AG04449 (cell line): ENCODE data around the gene DENND5B.

Experiments
- CTCF ChIA-PET: fragments of 350-600 bp; formaldehyde crosslinking; extraction: SDS; loops from one replicate; lab custom pipeline; 2021; ENCODE audit warnings: antibody characterized with exemption; lab: Yijun Ruan, JAX
- POLR2A ChIA-PET: fragments of 400-600, 350-600 bp; formaldehyde crosslinking; extraction: SDS; loops from one replicate; lab custom pipeline; 2020; ENCODE audit warnings: antibody characterized with exemption, inconsistent platforms; lab: Yijun Ruan, JAX
- DNase-seq: peaks from one replicate; pipeline ENCODE4 v3.0.0-alpha.2; 2010; ENCODE audit warnings: low read depth, low spot score
- H3K4me3 ChIP-seq: 2 replicates; pipeline ENCODE4 v1.5.1; 2011; ENCODE audit warnings: low read depth, mild to moderate bottlenecking, control low read depth, low read length
- CTCF ChIP-seq: IDR thresholded peaks from one replicate; pipeline ENCODE4 v1.5.1; 2011; ENCODE audit warnings: mild to moderate bottlenecking, moderate library complexity, low read length, control low read depth, inconsistent platforms; ENCODE audit not compliant: insufficient read depth; ENCODE audit errors: missing control alignments

DENND5B gene

GRCh38 chr12:31590642-31591379 is at the start of gene DENND5B:
Gene DENND5B (minus strand): TSS chr12:31591136. CDS start chr12:31590832, 304 bp downstream.
- TF ChIP-seq CTCF = no peak
- H3K4me3 ChIP-seq = peak within 1 kb of the TSS; percentile 86
- no peak for DNase-seq
- ChIA-PET CTCF (interaction anchor here (0.8 to 1.9 kb wide), 4 partner anchors 9 to 583 kb away, joined by 3 to 6 read pairs (median 3); no protein-coding TSS in a partner anchor), POLR2A (interaction anchor here (0.6 to 2.3 kb wide), 2 partner anchors 72 to 93 kb away, joined by 3 to 13 read pairs; no protein-coding TSS in a partner anchor)

GRCh38 chr12:31634620-31635019 is 43.7 kb upstream of the DENND5B start:
- ChIA-PET CTCF (interaction anchor here (0.9 to 5.7 kb wide), 3 partner anchors 13 to 251 kb away, joined by 3 to 103 read pairs (median 6); no protein-coding TSS in a partner anchor), POLR2A (no interaction called here)
- TF ChIP-seq CTCF = no peak
- no peak overlapping the region for H3K4me3 ChIP-seq
- no peak for DNase-seq

- POLR2A ChIA-PET = no interaction called here
- TF ChIP-seq CTCF = no peak
- no peak for DNase-seq
- CTCF ChIA-PET = interaction anchor here (5.7 kb wide), 1 partner anchor 230 kb away, joined by 103 read pairs; no protein-coding TSS in a partner anchor
- H3K4me3 ChIP-seq = no peak overlapping the region
These were observed 42.5 kb upstream of the DENND5B start for GRCh38 chr12:31633464-31633863.

- no peak for TF ChIP-seq CTCF
- no peak for DNase-seq
- ChIA-PET CTCF (interaction anchor here (5.7 kb wide), 1 partner anchor 228 kb away, joined by 103 read pairs; no protein-coding TSS in a partner anchor), POLR2A (no interaction called here)
- no peak overlapping the region for H3K4me3 ChIP-seq
These were observed 40.9 kb upstream of the DENND5B start for GRCh38 chr12:31631809-31632208.

DNA sequence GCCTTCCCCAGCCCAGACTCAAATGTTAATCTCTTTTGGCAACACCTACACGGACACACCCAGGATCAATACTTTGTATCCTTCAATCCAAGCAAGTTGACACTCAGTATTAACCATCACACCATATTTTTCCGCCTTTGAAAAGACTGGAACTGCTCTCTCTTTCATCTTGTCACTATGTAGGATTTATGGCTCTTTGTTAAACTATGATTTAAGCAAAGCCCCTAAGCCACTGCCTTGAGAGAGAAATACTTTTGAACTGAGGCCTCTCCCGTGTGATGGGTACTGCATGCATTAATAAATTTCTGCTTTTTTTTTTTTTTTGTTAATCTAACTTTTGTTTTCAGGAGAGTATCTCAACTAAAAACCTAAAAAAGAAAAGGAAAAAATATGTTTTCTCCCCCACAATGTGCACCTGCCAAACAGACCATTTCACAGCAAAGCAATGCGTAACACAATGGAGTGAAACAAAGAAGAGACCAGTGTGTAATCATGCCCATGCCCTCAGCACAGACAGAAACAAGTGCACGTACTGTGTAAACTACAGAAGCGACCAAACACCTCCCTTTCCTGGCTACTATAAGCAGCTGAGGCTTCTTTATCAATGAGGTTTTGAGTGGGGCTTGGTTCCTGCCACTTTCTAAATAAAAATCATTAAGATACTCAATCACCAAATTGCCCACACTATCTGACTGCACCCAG is 40.2 kb upstream of the DENND5B start:
- TF ChIP-seq CTCF = no peak

More for the DNA sequence above, 40.2 kb upstream of the DENND5B start:
- H3K4me3 ChIP-seq = no peak overlapping the region
- ChIA-PET POLR2A (no interaction called here), CTCF (interaction anchor here (1.2 to 5.7 kb wide), 2 partner anchors 228 to 229 kb away, joined by 3 to 103 read pairs; no protein-coding TSS in a partner anchor)
- no peak for DNase-seq
